Epithelial cell of proximal tubule (primary cell): ENCODE data around the gene ADH7. TPM values are rescaled to one million over a fixed set of nuclear protein-coding genes. Genes with fewer than 3 reads are reported as not detected.

Experiments used
- DNase-seq: peaks from one replicate; pipeline ENCODE4 v3.0.0-alpha.2; 2011; ENCODE audit warnings: low read depth
- H3K4me3 ChIP-seq: 2 replicates; pipeline ENCODE4 v1.5.1; 2011; ENCODE audit warnings: low read depth, mild to moderate bottlenecking, low read length
- CTCF ChIP-seq: conservative IDR thresholded peaks from 2 replicates; pipeline ENCODE4 v1.5.1; 2012; ENCODE audit warnings: low read depth, mild to moderate bottlenecking, low read length
- total RNA-seq: library from RNA; depleted of rRNA; stranded (reverse); fragments of >200 nt; gene quantifications from 2 replicates; pipeline ENCODE4 v1.2.3, GENCODE V29; 2015

The ADH7 gene
- total RNA-seq: not detected in 2 replicates

- DNase-seq: no peak
- TF ChIP-seq CTCF: no peak
- no peak within 1 kb of the TSS for H3K4me3 ChIP-seq
Observed at GRCh38 chr4:99435154-99435553, at the start of gene ADH7. TSS of gene ADH7 (minus strand) at chr4:99435342. CDS start at chr4:99435233, 109 bp downstream.

GRCh38 chr4:99483636-99484035 is 48.5 kb upstream of the ADH7 start:
- H3K4me3 ChIP-seq: no peak overlapping the region
- no peak for TF ChIP-seq CTCF
- DNase-seq: no peak

GRCh38 chr4:99473131-99473530 is 38.0 kb upstream of the ADH7 start:
- peak; percentile 50 for DNase-seq
- TF ChIP-seq CTCF: no peak
- H3K4me3 ChIP-seq: no peak overlapping the region

GRCh38 chr4:99471896-99472295 is 36.8 kb upstream of the ADH7 start:
- no peak overlapping the region for H3K4me3 ChIP-seq
- no peak for TF ChIP-seq CTCF
- no peak for DNase-seq

GRCh38 chr4:99471349-99471748 is 36.2 kb upstream of the ADH7 start:
- no peak overlapping the region for H3K4me3 ChIP-seq
- TF ChIP-seq CTCF: no peak
- no peak for DNase-seq

- no peak for TF ChIP-seq CTCF
- DNase-seq: no peak
- no peak overlapping the region for H3K4me3 ChIP-seq
Observed at GRCh38 chr4:99468889-99469288, 33.7 kb upstream of the ADH7 start.

GRCh38 chr4:99467887-99468286 is 32.7 kb upstream of the ADH7 start:
- no peak for DNase-seq
- H3K4me3 ChIP-seq: no peak overlapping the region
- no peak for TF ChIP-seq CTCF
